Parathyroid adenoma (tissue), 2 donors: Measurements from ENCODE around the gene LAMC3.

Experiments used
- H2AFZ ChIP-seq: fragments of 300-600 bp; sonication (generic); one replicate; pipeline ENCODE4 v1.7.0; 2017; ENCODE audit warnings: antibody characterized with exemption, mild to moderate bottlenecking
- H3K27ac ChIP-seq: fragments of 300-600 bp; sonication (generic); one replicate; pipeline ENCODE4 v1.7.0; 2017
- H3K27me3 ChIP-seq: fragments of 300-600 bp; sonication (generic); one replicate; pipeline ENCODE4 v1.7.0; 2017; ENCODE audit warnings: low read length; ENCODE audit not compliant: control insufficient read depth, insufficient read depth
- H3K36me3 ChIP-seq: fragments of 300-600 bp; sonication (generic); one replicate; pipeline ENCODE4 v1.7.0; 2017; ENCODE audit warnings: low read length; ENCODE audit not compliant: control insufficient read depth, insufficient read depth
- H3K4me1 ChIP-seq: fragments of 300-600 bp; sonication (generic); one replicate; pipeline ENCODE4 v1.7.0; 2017; ENCODE audit warnings: control low read depth
- H3K4me2 ChIP-seq: fragments of 300-600 bp; sonication (generic); one replicate; pipeline ENCODE4 v1.7.0; 2017; ENCODE audit warnings: low read length
- H3K4me3 ChIP-seq: fragments of 300-600 bp; sonication (generic); one replicate; pipeline ENCODE4 v1.7.0; 2017; ENCODE audit warnings: low read depth, low read length
- H3K79me2 ChIP-seq: fragments of 300-600 bp; sonication (generic); one replicate; pipeline ENCODE4 v1.7.0; 2017; ENCODE audit warnings: control low read depth
- H3K9ac ChIP-seq: fragments of 300-600 bp; sonication (generic); one replicate; pipeline ENCODE4 v1.7.0; 2017; ENCODE audit warnings: mild to moderate bottlenecking
- H3K9me3 ChIP-seq: fragments of 300-600 bp; sonication (generic); one replicate; pipeline ENCODE4 v1.7.0; 2017; ENCODE audit warnings: low read length; ENCODE audit not compliant: control insufficient read depth
- TF ChIP-seq, protein P1 (sequence below): fragments of 300-600 bp; sonication (generic); IDR thresholded peaks from one replicate; pipeline ENCODE4 v1.7.0; 2017; ENCODE audit warnings: antibody characterized with exemption, mild to moderate bottlenecking
- donor health status: primary hyperparathyroidism.

LAMC3 gene

GRCh38 chr9:131095666-131096268 is 86.8 kb downstream of the LAMC3 start:
- Histone ChIP-seq H3K4me2 (peak overlapping the region; percentile 66), H3K9me3 (no peaks in the 10 kb centered on the region), H3K9ac (no peak overlapping the region), H3K79me2 (no peaks in the 10 kb centered on the region), H3K27ac (no peak overlapping the region), H3K4me3 (no peak overlapping the region), H3K36me3 (no peaks in the 10 kb centered on the region), H2AFZ (peak overlapping the region; percentile 69), H3K4me1 (peaks cover 17% of the 10 kb centered on the region), H3K27me3 (no peaks in the 10 kb centered on the region)
- TF ChIP-seq, protein P1, sequence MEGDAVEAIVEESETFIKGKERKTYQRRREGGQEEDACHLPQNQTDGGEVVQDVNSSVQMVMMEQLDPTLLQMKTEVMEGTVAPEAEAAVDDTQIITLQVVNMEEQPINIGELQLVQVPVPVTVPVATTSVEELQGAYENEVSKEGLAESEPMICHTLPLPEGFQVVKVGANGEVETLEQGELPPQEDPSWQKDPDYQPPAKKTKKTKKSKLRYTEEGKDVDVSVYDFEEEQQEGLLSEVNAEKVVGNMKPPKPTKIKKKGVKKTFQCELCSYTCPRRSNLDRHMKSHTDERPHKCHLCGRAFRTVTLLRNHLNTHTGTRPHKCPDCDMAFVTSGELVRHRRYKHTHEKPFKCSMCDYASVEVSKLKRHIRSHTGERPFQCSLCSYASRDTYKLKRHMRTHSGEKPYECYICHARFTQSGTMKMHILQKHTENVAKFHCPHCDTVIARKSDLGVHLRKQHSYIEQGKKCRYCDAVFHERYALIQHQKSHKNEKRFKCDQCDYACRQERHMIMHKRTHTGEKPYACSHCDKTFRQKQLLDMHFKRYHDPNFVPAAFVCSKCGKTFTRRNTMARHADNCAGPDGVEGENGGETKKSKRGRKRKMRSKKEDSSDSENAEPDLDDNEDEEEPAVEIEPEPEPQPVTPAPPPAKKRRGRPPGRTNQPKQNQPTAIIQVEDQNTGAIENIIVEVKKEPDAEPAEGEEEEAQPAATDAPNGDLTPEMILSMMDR = no peak

DNA sequence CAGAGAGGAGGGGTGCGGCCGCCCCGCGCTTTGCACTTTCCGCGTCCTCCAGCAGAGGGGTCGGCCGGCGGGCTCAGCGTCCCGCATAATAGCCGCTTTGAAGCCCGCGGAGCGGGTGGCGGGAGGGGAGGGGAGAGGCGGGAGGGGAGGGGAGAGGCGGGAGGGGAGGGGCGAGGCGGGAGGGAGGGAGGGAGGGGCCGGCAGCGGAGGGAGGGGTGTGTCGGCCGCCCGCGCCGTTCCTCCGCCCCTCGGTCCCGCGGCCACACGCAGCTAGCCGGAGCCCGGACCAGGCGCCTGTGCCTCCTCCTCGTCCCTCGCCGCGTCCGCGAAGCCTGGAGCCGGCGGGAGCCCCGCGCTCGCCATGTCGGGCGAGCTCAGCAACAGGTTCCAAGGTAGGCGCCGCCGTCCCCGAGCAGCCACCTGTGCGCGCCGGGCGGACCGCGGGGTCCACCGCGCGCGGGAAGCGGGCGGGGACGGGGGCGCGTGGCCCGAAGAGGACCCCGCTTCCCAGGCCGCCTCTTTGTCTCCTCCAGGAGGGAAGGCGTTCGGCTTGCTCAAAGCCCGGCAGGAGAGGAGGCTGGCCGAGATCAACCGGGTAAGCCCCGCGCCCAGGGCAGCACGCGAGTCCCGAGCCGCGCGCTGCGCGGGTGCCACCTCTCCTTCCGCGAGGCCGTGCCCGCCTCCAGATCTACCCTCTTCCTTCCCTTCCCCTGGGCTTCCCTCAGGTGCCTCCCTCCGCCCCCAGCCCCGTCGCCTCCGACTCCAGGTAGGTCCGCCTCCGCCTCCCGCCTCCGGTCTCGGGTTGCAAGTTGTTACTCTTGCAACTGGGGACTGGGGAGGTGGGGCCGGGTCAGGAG is 87.5 kb downstream of the LAMC3 start, which contains the start of gene AIF1L:
Gene AIF1L (plus strand): TSS at position 263 of the 857 bp plus-strand sequence. CDS start 99 bp downstream, at position 362.
- Histone ChIP-seq H3K4me2 (peak within 1 kb of the TSS; percentile 75), H3K79me2 (no peaks in the 10 kb centered on the region)
- TF ChIP-seq, protein P1 = peak; percentile 13

DNA sequence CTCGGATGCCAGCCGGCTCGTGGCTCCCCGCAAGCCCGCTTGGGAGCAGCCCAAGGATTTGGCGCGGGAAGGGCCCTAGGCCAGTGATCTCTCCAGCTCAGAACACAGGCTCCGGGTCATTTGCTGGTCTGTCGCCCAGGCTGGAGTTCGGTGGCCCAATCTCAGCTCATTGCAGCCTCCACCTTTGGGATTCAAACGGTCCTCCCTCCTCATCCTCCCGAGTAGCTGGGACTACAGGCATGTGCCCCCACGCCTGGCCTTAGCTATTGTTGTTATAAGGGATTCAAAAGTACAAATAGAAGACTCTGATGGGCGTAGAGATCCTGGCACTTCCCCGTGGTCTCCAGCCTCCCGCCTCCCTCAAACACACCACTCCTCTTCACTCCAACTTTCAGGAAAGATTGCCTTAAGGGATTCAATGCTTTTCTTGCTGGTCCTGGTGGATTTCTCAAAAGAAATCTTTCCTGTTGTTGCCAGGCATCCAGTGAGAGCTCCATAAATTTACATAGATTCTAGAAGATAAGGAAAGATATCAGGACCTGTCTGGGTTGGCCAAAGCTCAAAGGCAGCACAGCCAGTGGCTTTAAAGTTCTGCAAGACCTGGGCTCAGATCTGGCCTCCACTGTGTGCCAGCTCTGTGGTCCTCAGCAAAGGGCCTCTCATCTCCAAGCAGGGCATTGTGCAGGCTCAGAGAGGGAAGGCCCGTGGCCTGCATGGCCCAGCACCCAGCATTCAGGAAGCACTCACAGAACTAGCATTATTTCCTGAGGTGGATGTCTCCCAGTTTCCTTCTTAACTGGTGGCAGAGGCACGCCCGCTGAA is 88.4 kb downstream of the LAMC3 start:
- H3K9me3 ChIP-seq = no peaks in the 10 kb centered on the region
- no peak overlapping the region for H3K9ac ChIP-seq
- peak overlapping the region; percentile 75 for H3K4me2 ChIP-seq
- H3K27ac ChIP-seq = peak overlapping the region; percentile 65
- TF ChIP-seq, protein P1 = no peak
- no peaks in the 10 kb centered on the region for H3K27me3 ChIP-seq
- H3K36me3 ChIP-seq = no peaks in the 10 kb centered on the region
- peak overlapping the region; percentile 23 for H2AFZ ChIP-seq
- peak overlapping the region; percentile 70 for H3K4me3 ChIP-seq
- peaks cover 28% of the 10 kb centered on the region for H3K4me1 ChIP-seq
- no peaks in the 10 kb centered on the region for H3K79me2 ChIP-seq

More for the DNA sequence above, 87.5 kb downstream of the LAMC3 start, which contains the start of gene AIF1L:
- peaks cover 22% of the 10 kb centered on the region for H3K4me1 ChIP-seq
- no peak within 1 kb of the TSS for H3K9ac ChIP-seq
- H3K9me3 ChIP-seq = no peaks in the 10 kb centered on the region
- peak within 1 kb of the TSS; percentile 70 for H3K4me3 ChIP-seq
- peak within 1 kb of the TSS; percentile 43 for H3K27ac ChIP-seq
- H3K27me3 ChIP-seq = no peaks in the 10 kb centered on the region
- no peaks in the 10 kb centered on the region for H3K36me3 ChIP-seq
- peak within 1 kb of the TSS; percentile 69 for H2AFZ ChIP-seq

GRCh38 chr9:131097948-131098278 is 88.9 kb downstream of the LAMC3 start:
- no peak overlapping the region for H3K4me3 ChIP-seq
- H3K79me2 ChIP-seq = no peaks in the 10 kb centered on the region
- H3K36me3 ChIP-seq = no peaks in the 10 kb centered on the region
- H3K4me1 ChIP-seq = peaks cover 28% of the 10 kb centered on the region
- H3K4me2 ChIP-seq = peak overlapping the region; percentile 75
- no peaks in the 10 kb centered on the region for H3K9me3 ChIP-seq
- no peaks in the 10 kb centered on the region for H3K27me3 ChIP-seq
- no peak overlapping the region for H3K9ac ChIP-seq
- TF ChIP-seq, protein P1 = no peak
- H3K27ac ChIP-seq = peak overlapping the region; percentile 65
- no peak overlapping the region for H2AFZ ChIP-seq
